ENCODE data around the gene LRP2BP. TPM values are rescaled to one million over a fixed set of nuclear protein-coding genes. Genes with fewer than 3 reads are reported as not detected.

LRP2BP gene
- total RNA-seq, 1 donor from 2014 or later, result 0.27 TPM

DNA sequence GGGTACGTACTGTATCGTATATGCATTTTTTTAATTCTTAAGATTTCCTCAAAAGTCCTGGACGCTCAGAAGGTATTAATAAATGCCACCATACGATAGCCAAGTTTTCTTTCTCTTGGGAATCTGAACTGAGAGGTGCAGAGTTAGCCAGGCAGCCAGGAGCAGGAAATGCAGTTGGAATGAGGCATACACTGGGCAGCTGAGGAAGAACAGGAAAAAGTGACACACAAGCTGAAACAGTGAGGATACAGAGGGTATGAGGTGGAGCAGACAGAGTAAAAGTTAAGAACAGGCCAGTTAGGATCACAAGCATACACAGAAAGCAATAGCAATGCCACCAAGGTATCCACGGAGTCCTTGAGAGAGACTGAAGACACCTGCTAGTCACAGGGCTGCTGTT lies 16.7 kb upstream of the LRP2BP start:
- DNase-seq (ENCODE audit: low read depth), result no peak
- Mint-ChIP-seq H3K4me1 (ENCODE audit: low read depth, unreplicated experiment) (peaks cover 5% of the 10 kb centered on the region), H3K27me3 (ENCODE audit: low read depth, unreplicated experiment) (no peaks in the 10 kb centered on the region), H3K36me3 (ENCODE audit: low read depth, unreplicated experiment) (peaks cover 17% of the 10 kb centered on the region), H3K9me3 (ENCODE audit: unreplicated experiment) (peaks cover 3% of the 10 kb centered on the region), H3K4me3 (ENCODE audit: unreplicated experiment) (no peak overlapping the region), H3K27ac (ENCODE audit: unreplicated experiment) (no peak overlapping the region)
- no peak for FAIRE-seq
- H3K27me3 ChIP-seq (ENCODE audit: insufficient read depth, low read length), result no peaks in the 10 kb centered on the region
- no peaks in the 10 kb centered on the region for H3K4me1 ChIP-seq (ENCODE audit: insufficient read depth, low read length)
- no peak overlapping the region for H3K27ac ChIP-seq (ENCODE audit: low read depth, low read length)
- no peaks in the 10 kb centered on the region for H3K79me2 ChIP-seq (ENCODE audit: insufficient read depth, low read length)
- H2AFZ ChIP-seq (ENCODE audit: low read depth, low read length), result no peak overlapping the region
- H3K36me3 ChIP-seq (ENCODE audit: insufficient read depth, low read length), result peaks cover 34% of the 10 kb centered on the region
- no peak overlapping the region for H3K9ac ChIP-seq (ENCODE audit: low read length)
- TF ChIP-seq, protein P1, sequence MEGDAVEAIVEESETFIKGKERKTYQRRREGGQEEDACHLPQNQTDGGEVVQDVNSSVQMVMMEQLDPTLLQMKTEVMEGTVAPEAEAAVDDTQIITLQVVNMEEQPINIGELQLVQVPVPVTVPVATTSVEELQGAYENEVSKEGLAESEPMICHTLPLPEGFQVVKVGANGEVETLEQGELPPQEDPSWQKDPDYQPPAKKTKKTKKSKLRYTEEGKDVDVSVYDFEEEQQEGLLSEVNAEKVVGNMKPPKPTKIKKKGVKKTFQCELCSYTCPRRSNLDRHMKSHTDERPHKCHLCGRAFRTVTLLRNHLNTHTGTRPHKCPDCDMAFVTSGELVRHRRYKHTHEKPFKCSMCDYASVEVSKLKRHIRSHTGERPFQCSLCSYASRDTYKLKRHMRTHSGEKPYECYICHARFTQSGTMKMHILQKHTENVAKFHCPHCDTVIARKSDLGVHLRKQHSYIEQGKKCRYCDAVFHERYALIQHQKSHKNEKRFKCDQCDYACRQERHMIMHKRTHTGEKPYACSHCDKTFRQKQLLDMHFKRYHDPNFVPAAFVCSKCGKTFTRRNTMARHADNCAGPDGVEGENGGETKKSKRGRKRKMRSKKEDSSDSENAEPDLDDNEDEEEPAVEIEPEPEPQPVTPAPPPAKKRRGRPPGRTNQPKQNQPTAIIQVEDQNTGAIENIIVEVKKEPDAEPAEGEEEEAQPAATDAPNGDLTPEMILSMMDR (IDR thresholded peaks at IDR 0.05; ENCODE audit: insufficient read depth, low read depth, low read length), result no peak
- no peak for TF ChIP-seq EZH2 (IDR thresholded peaks at IDR 0.05; ENCODE audit: insufficient read depth, low read length)
- H3K4me3 ChIP-seq (ENCODE audit: insufficient read depth, low read depth, low read length), result no peak overlapping the region
- H3K9me3 ChIP-seq (ENCODE audit: insufficient read depth, low read depth, low read length), result no peaks in the 10 kb centered on the region
- no peaks in the 10 kb centered on the region for H4K20me1 ChIP-seq (ENCODE audit: insufficient read depth, low read length)
- H3K4me2 ChIP-seq (ENCODE audit: low read length), result no peak overlapping the region

DNA sequence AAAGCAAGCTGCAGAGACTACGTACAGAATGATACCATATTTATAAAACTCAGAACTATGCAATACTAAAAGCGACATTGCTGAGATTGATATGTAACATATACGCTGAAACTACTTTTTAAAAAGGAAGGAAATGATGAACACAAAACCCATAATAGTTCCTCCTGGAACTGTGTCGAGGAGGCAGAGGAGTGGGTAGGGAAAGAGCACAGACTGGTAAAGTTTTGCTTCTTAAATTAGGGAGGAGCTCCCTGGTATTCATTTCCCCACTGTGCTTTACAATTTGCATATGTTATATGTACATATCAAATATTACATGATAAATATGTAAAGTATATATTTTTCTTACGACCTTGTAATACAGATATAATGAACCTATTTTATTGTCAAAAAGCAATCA lies 16.1 kb upstream of the LRP2BP start:
- Histone ChIP-seq H3K4me3 (ENCODE audit: insufficient read depth, low read depth, low read length) (no peak overlapping the region), H3K36me3 (ENCODE audit: insufficient read depth, low read length) (peaks cover 34% of the 10 kb centered on the region), H3K27ac (ENCODE audit: low read depth, low read length) (no peak overlapping the region), H4K20me1 (ENCODE audit: insufficient read depth, low read length) (no peaks in the 10 kb centered on the region), H3K27me3 (ENCODE audit: insufficient read depth, low read length) (no peaks in the 10 kb centered on the region), H3K4me2 (ENCODE audit: low read length) (no peak overlapping the region), H3K9me3 (ENCODE audit: insufficient read depth, low read depth, low read length) (no peaks in the 10 kb centered on the region), H3K4me1 (ENCODE audit: insufficient read depth, low read length) (no peaks in the 10 kb centered on the region), H2AFZ (ENCODE audit: low read depth, low read length) (no peak overlapping the region), H3K79me2 (ENCODE audit: insufficient read depth, low read length) (no peaks in the 10 kb centered on the region), H3K9ac (ENCODE audit: low read length) (no peak overlapping the region)
- H3K9me3 Mint-ChIP-seq (ENCODE audit: unreplicated experiment), result peaks cover 3% of the 10 kb centered on the region
- FAIRE-seq, result no peak
- TF ChIP-seq, protein P1 (IDR thresholded peaks at IDR 0.05; ENCODE audit: insufficient read depth, low read depth, low read length), result no peak
- no peak for TF ChIP-seq EZH2 (IDR thresholded peaks at IDR 0.05; ENCODE audit: insufficient read depth, low read length)
- no peak overlapping the region for H3K27ac Mint-ChIP-seq (ENCODE audit: unreplicated experiment)
- H3K4me3 Mint-ChIP-seq (ENCODE audit: unreplicated experiment), result no peak overlapping the region
- peaks cover 5% of the 10 kb centered on the region for H3K4me1 Mint-ChIP-seq (ENCODE audit: low read depth, unreplicated experiment)
- H3K36me3 Mint-ChIP-seq (ENCODE audit: low read depth, unreplicated experiment), result peaks cover 17% of the 10 kb centered on the region
- no peak for DNase-seq (ENCODE audit: low read depth)
- no peaks in the 10 kb centered on the region for H3K27me3 Mint-ChIP-seq (ENCODE audit: low read depth, unreplicated experiment)

DNA sequence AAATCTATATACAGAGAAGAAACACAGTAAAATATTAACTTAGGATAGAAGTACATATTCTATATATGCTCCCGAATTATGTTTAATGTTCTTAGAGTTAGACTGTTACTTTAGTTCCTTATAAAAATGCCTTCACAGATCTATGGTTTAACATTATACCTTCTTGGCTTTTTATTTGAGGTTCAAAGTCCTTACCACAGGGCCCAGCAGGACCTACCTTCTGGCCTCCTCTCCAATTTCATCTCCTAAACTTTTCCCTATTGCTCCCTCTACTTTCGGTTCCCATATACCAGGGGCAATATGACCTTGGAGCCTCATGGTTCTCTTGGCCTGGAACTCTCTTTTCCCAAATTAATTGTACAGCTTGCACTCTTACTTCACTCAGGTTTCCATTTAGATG lies 12.7 kb upstream of the LRP2BP start:
- Mint-ChIP-seq H3K36me3 (ENCODE audit: low read depth, unreplicated experiment) (peaks cover 11% of the 10 kb centered on the region), H3K9me3 (ENCODE audit: unreplicated experiment) (peaks cover 3% of the 10 kb centered on the region), H3K27ac (ENCODE audit: unreplicated experiment) (no peak overlapping the region), H3K4me1 (ENCODE audit: low read depth, unreplicated experiment) (peaks cover 5% of the 10 kb centered on the region), H3K27me3 (ENCODE audit: low read depth, unreplicated experiment) (no peaks in the 10 kb centered on the region), H3K4me3 (ENCODE audit: unreplicated experiment) (no peak overlapping the region)
- no peaks in the 10 kb centered on the region for H3K79me2 ChIP-seq (ENCODE audit: insufficient read depth, low read length)
- FAIRE-seq (no peak), DNase-seq (ENCODE audit: low read depth) (no peak)
- H2AFZ ChIP-seq (ENCODE audit: low read depth, low read length), result no peak overlapping the region
- H3K4me2 ChIP-seq (ENCODE audit: low read length), result no peak overlapping the region
- H3K9me3 ChIP-seq (ENCODE audit: insufficient read depth, low read depth, low read length), result no peaks in the 10 kb centered on the region
- H3K36me3 ChIP-seq (ENCODE audit: insufficient read depth, low read length), result peaks cover 24% of the 10 kb centered on the region
- TF ChIP-seq, protein P1 (IDR thresholded peaks at IDR 0.05; ENCODE audit: insufficient read depth, low read depth, low read length), result no peak
- no peak for TF ChIP-seq EZH2 (IDR thresholded peaks at IDR 0.05; ENCODE audit: insufficient read depth, low read length)
- H4K20me1 ChIP-seq (ENCODE audit: insufficient read depth, low read length), result no peaks in the 10 kb centered on the region
- no peaks in the 10 kb centered on the region for H3K4me1 ChIP-seq (ENCODE audit: insufficient read depth, low read length)
- H3K27ac ChIP-seq (ENCODE audit: low read depth, low read length), result no peak overlapping the region
- no peak overlapping the region for H3K9ac ChIP-seq (ENCODE audit: low read length)
- H3K27me3 ChIP-seq (ENCODE audit: insufficient read depth, low read length), result no peaks in the 10 kb centered on the region
- no peak overlapping the region for H3K4me3 ChIP-seq (ENCODE audit: insufficient read depth, low read depth, low read length)
